ENCODE results near the gene ANKMY1.
A peak's percentile ranks its signal among the peaks of the same experiment; 100 is the strongest.

ANKMY1 gene

GRCh38 chr2:240560084-240560479 lies 2.3 kb upstream of the ANKMY1 start, which contains the start of gene DUSP28:
Gene DUSP28 (plus strand): TSS chr2:240560357. CDS start chr2:240560685, 328 bp downstream.
- H3K27ac ChIP-seq (replicated peaks): peak within 1 kb of the TSS; percentile 99
- peak within 1 kb of the TSS; percentile 56 for H3K4me3 ChIP-seq (replicated peaks; ENCODE audit: insufficient read depth, low read length)
- H3K27me3 ChIP-seq (ENCODE audit: insufficient read depth, poor library complexity, severe bottlenecking): no peaks in the 10 kb centered on the region
- TF ChIP-seq POLR2AphosphoS5 (IDR thresholded peaks at IDR 0.05; ENCODE audit: low read depth) (peak; percentile 97), SPI1 (IDR thresholded peaks at IDR 0.05; ENCODE audit: borderline replicate concordance, low read depth) (no peak)
- TF ChIP-seq, protein P1, sequence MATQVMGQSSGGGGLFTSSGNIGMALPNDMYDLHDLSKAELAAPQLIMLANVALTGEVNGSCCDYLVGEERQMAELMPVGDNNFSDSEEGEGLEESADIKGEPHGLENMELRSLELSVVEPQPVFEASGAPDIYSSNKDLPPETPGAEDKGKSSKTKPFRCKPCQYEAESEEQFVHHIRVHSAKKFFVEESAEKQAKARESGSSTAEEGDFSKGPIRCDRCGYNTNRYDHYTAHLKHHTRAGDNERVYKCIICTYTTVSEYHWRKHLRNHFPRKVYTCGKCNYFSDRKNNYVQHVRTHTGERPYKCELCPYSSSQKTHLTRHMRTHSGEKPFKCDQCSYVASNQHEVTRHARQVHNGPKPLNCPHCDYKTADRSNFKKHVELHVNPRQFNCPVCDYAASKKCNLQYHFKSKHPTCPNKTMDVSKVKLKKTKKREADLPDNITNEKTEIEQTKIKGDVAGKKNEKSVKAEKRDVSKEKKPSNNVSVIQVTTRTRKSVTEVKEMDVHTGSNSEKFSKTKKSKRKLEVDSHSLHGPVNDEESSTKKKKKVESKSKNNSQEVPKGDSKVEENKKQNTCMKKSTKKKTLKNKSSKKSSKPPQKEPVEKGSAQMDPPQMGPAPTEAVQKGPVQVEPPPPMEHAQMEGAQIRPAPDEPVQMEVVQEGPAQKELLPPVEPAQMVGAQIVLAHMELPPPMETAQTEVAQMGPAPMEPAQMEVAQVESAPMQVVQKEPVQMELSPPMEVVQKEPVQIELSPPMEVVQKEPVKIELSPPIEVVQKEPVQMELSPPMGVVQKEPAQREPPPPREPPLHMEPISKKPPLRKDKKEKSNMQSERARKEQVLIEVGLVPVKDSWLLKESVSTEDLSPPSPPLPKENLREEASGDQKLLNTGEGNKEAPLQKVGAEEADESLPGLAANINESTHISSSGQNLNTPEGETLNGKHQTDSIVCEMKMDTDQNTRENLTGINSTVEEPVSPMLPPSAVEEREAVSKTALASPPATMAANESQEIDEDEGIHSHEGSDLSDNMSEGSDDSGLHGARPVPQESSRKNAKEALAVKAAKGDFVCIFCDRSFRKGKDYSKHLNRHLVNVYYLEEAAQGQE (IDR thresholded peaks at IDR 0.05; ENCODE audit: insufficient replicate concordance, low read depth): peak; percentile 29
- DNase-seq (ENCODE audit: low read depth in 1 of 2, low spot score in 1 of 2): peak; percentile 85 to 92

DNA sequence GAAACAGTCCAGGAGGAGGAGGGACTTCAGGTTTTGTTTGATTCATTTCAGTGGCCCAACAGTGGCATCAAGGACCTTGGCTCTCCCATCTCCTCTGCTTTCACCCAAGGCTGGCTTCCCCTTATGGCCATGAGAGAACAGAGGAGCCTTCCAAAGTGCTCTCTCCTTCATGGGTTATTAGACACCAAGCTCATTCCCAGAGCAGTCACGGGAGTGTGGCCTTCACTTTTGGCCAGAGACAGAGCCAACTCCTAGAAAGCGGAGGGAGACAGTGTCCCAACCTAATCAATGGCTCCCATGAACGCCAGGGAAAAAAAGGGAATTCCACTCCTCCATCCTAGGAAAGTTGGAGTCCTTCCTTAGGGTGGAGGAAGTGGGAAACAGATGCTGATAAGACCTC lies 1.5 kb upstream of the ANKMY1 start:
- no peak for DNase-seq (ENCODE audit: low read depth in 1 of 2, low spot score in 1 of 2)
- TF ChIP-seq GABPA (IDR thresholded peaks at IDR 0.05; ENCODE audit: low read depth) (no peak), SPI1 (IDR thresholded peaks at IDR 0.05; ENCODE audit: borderline replicate concordance, low read depth) (no peak), CTCF (IDR thresholded peaks at IDR 0.05; ENCODE audit: insufficient read depth, low read length) (no peak), POLR2AphosphoS5 (IDR thresholded peaks at IDR 0.05; ENCODE audit: low read depth) (no peak)
- TF ChIP-seq, protein P1 (IDR thresholded peaks at IDR 0.05; ENCODE audit: insufficient replicate concordance, low read depth): no peak
- Histone ChIP-seq H3K27me3 (ENCODE audit: insufficient read depth, poor library complexity, severe bottlenecking) (no peaks in the 10 kb centered on the region), H3K4me3 (replicated peaks; ENCODE audit: insufficient read depth, low read length) (no peak overlapping the region), H3K27ac (replicated peaks) (peak overlapping the region; percentile 99)

- TF ChIP-seq POLR2AphosphoS5 (IDR thresholded peaks at IDR 0.05; ENCODE audit: low read depth) (no peak), SPI1 (IDR thresholded peaks at IDR 0.05; ENCODE audit: borderline replicate concordance, low read depth) (no peak), CTCF (IDR thresholded peaks at IDR 0.05; ENCODE audit: insufficient read depth, low read length) (no peak), GABPA (IDR thresholded peaks at IDR 0.05; ENCODE audit: low read depth) (no peak)
- TF ChIP-seq, protein P1 (IDR thresholded peaks at IDR 0.05; ENCODE audit: insufficient replicate concordance, low read depth): no peak
- Histone ChIP-seq H3K27me3 (ENCODE audit: insufficient read depth, poor library complexity, severe bottlenecking) (no peaks in the 10 kb centered on the region), H3K27ac (replicated peaks) (no peak overlapping the region), H3K4me3 (replicated peaks; ENCODE audit: insufficient read depth, low read length) (no peak overlapping the region)
- no peak for DNase-seq (ENCODE audit: low read depth in 1 of 2, low spot score in 1 of 2)
Measured at GRCh38 chr2:240558236-240558761, 511 bp upstream of the ANKMY1 start.
